BE2C (cell line): Measurements from ENCODE around the gene SLC22A4.

Experiments used
- DNase-seq: peaks from one replicate; pipeline ENCODE4 v3.0.0-alpha.2; 2020
- H3K27me3 ChIP-seq: fragments of 250-450 bp; sonication (Bioruptor Pico); 2 replicates; pipeline ENCODE4 v1.5.1; 2020; ENCODE audit warnings: mild to moderate bottlenecking
- H3K36me3 ChIP-seq: fragments of 250-450 bp; sonication (Bioruptor Pico); 2 replicates; pipeline ENCODE4 v1.5.1; 2020; ENCODE audit warnings: mild to moderate bottlenecking
- H3K4me1 ChIP-seq: fragments of 250-450 bp; sonication (Bioruptor Pico); 2 replicates; pipeline ENCODE4 v1.5.1; 2020
- H3K4me3 ChIP-seq: 2 replicates; pipeline ENCODE4 v1.5.1; 2011; ENCODE audit warnings: low read depth, low read length
- H3K9me3 ChIP-seq: fragments of 250-450 bp; sonication (Bioruptor Pico); 2 replicates; pipeline ENCODE4 v1.5.1; 2020
- TF ChIP-seq, protein P1 (sequence below): IDR thresholded peaks from 2 replicates; pipeline ENCODE4 v1.5.1; 2012; ENCODE audit warnings: mild to moderate bottlenecking, low read depth, low read length

SLC22A4 gene

DNA sequence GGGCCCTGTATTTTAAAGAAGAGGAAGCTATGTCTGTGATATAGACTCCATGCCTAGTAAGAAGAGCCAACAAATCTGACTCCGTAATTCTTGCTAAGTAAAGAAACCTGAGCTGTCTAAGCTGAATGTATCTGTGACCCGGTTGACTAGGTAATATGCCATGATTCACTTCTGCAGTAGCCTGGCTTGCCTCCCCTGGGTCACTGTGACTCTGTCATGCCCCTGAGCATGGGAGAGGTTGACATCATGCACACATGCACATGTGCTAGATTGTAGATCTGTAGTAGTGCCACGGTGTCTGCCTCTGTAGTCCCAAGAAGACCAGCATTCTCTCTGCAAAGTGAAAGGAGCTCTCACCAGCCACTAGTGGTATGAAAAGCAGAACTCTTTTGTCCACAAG is 84.4 kb downstream of the SLC22A4 start:
- DNase-seq = peak; percentile 70
- TF ChIP-seq, protein P1, sequence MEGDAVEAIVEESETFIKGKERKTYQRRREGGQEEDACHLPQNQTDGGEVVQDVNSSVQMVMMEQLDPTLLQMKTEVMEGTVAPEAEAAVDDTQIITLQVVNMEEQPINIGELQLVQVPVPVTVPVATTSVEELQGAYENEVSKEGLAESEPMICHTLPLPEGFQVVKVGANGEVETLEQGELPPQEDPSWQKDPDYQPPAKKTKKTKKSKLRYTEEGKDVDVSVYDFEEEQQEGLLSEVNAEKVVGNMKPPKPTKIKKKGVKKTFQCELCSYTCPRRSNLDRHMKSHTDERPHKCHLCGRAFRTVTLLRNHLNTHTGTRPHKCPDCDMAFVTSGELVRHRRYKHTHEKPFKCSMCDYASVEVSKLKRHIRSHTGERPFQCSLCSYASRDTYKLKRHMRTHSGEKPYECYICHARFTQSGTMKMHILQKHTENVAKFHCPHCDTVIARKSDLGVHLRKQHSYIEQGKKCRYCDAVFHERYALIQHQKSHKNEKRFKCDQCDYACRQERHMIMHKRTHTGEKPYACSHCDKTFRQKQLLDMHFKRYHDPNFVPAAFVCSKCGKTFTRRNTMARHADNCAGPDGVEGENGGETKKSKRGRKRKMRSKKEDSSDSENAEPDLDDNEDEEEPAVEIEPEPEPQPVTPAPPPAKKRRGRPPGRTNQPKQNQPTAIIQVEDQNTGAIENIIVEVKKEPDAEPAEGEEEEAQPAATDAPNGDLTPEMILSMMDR = no peak
- H3K4me3 ChIP-seq = no peak overlapping the region

GRCh38 chr5:132380047-132380446 is 85.9 kb downstream of the SLC22A4 start:
- H3K4me3 ChIP-seq = no peak overlapping the region
- H3K36me3 ChIP-seq = no peaks in the 10 kb centered on the region
- no peak for DNase-seq
- peaks cover 10% of the 10 kb centered on the region; the same call in 1 of the 2 replicates for H3K4me1 ChIP-seq
- TF ChIP-seq, protein P1 = no peak
- no peaks in the 10 kb centered on the region for H3K27me3 ChIP-seq
- no peaks in the 10 kb centered on the region for H3K9me3 ChIP-seq

More for the DNA sequence above, 84.4 kb downstream of the SLC22A4 start:
- H3K4me1 ChIP-seq = peaks cover 10% of the 10 kb centered on the region; the same call in 1 of the 2 replicates
- H3K9me3 ChIP-seq = no peaks in the 10 kb centered on the region
- no peaks in the 10 kb centered on the region for H3K36me3 ChIP-seq
- H3K27me3 ChIP-seq = no peaks in the 10 kb centered on the region

- no peak for DNase-seq
- H3K36me3 ChIP-seq = no peaks in the 10 kb centered on the region
- TF ChIP-seq, protein P1 = no peak
- H3K9me3 ChIP-seq = no peaks in the 10 kb centered on the region
- no peaks in the 10 kb centered on the region for H3K27me3 ChIP-seq
- no peak overlapping the region for H3K4me3 ChIP-seq
- H3K4me1 ChIP-seq = peaks cover 13% of the 10 kb centered on the region
Observed at GRCh38 chr5:132380741-132381140, 86.5 kb downstream of the SLC22A4 start.

GRCh38 chr5:132381614-132382013 is 87.4 kb downstream of the SLC22A4 start:
- Histone ChIP-seq H3K27me3 (no peaks in the 10 kb centered on the region), H3K36me3 (no peaks in the 10 kb centered on the region), H3K4me1 (peaks cover 13% of the 10 kb centered on the region), H3K4me3 (no peak overlapping the region), H3K9me3 (no peaks in the 10 kb centered on the region)
- TF ChIP-seq, protein P1 = no peak
- no peak for DNase-seq

- H3K27me3 ChIP-seq = no peaks in the 10 kb centered on the region
- no peak overlapping the region for H3K4me3 ChIP-seq
- TF ChIP-seq, protein P1 = no peak
- H3K9me3 ChIP-seq = no peaks in the 10 kb centered on the region
- DNase-seq = no peak
- no peaks in the 10 kb centered on the region for H3K36me3 ChIP-seq
- H3K4me1 ChIP-seq = peaks cover 12% of the 10 kb centered on the region
Observed at GRCh38 chr5:132383261-132383660, 89.1 kb downstream of the SLC22A4 start.

GRCh38 chr5:132383984-132384383 is 89.8 kb downstream of the SLC22A4 start:
- H3K9me3 ChIP-seq = no peaks in the 10 kb centered on the region
- no peaks in the 10 kb centered on the region for H3K27me3 ChIP-seq
- TF ChIP-seq, protein P1 = no peak
- no peak for DNase-seq
- peaks cover 5% of the 10 kb centered on the region for H3K4me1 ChIP-seq
- H3K36me3 ChIP-seq = no peaks in the 10 kb centered on the region
- no peak overlapping the region for H3K4me3 ChIP-seq
